ENCODE data around the gene CACNA1D. TPM values are rescaled to one million over a fixed set of nuclear protein-coding genes. Genes with fewer than 3 reads are reported as not detected.

The CACNA1D gene
- polyA plus RNA-seq, 4 donors = 5.7 to 14.3 (median 12.2) TPM

GRCh38 chr3:53800041-53800906 is 305.9 kb downstream of the CACNA1D start:
- DNase-seq (ENCODE audit: low read depth in 4 of 4, low spot score in 3 of 4) = no peak

DNA sequence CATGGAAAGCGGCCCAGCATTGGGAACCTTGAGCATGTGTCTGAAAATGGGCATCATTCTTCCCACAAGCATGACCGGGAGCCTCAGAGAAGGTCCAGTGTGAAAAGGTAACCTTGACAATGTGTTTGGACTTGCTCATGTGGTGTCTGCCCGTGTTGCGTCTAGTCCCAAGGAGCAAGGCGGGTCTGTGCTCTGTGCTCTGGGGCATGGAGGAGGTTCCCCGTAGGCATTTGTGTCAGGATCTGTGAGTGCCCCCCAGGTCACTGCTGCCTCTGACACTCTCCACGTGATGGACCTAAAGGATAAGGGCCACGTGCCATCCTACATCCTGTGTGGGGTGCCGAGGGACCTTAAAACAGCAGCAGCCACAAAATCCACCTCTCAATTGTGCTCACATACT is 306.9 kb downstream of the CACNA1D start:
- no peak for DNase-seq (ENCODE audit: low read depth in 4 of 4, low spot score in 3 of 4)

- DNase-seq (ENCODE audit: low read depth in 4 of 4, low spot score in 3 of 4) = no peak
Observed at GRCh38 chr3:53802256-53802880, 308.0 kb downstream of the CACNA1D start.

DNA sequence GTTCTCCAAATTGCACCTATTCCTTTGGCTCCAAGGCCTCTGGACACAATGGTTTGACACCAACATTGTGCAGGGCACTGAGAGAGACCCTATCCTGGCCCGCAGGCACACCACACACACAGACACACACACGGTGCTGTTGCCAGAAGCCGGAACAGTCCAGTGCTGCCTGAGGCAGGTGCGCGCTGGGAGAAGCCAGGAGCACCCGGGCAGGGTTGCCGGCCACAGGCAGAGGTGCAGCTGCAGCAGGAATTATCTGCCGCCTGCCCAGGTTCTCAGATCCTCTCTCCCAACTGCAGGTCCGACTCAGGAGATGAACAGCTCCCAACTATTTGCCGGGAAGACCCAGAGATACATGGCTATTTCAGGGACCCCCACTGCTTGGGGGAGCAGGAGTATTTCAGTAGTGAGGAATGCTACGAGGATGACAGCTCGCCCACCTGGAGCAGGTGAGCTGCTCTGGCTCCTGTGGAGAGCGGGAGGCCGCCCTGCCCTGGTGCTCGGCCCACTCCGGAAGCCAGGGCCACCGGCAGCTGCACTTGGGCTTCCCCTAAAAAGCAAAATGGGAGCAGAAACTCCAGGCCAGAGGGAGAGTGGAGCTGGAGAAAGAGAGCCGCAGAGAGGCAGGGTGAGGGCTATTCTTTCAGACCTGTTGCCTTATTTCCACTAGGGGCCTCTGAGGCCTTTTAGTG is 308.9 kb downstream of the CACNA1D start:
- DNase-seq (ENCODE audit: low read depth in 4 of 4, low spot score in 3 of 4) = no peak

DNA sequence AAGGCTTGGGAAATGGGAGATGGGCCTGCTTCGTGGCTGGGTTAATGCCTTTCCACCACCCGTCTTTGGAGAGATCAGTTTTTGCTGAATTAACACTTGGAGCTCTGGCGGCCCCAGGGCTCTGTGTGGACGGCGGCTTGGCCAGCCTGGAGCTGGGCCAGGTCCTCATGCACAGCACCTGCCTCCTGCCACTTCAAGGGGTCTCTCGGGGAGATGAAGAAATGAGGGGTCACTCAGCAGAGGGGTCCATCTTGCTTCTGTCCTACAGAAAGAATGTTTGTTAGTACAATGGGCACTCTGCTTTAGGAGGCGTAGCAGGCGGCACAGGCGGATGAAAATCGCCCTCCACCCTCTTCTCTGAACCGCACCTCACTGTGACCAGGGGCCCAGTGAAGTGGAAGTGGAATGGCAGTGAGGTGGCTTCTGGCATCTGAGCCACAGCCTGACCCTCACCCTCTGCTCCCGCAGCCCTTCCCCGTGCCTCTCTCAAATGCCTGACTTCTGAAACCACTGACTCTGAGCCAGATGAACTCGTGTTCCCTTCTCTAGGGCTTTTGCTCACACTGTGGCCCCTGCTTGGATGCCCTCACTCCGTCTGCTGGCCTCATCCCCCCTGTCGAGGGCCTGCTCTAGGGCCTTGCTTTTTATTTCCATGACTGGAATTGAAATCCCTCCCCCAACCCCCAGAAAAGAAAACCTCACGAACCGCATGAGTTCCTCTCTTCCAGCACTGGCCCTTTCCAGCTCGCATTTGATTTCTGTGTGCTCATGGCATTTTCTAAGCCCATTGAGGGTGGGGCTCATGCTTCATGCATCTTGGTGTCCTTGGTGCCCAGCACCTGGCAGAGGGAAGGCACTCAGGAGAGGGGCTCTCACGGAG is 309.6 kb downstream of the CACNA1D start:
- no peak for DNase-seq (ENCODE audit: low read depth in 4 of 4, low spot score in 3 of 4)

- DNase-seq (ENCODE audit: low read depth in 4 of 4, low spot score in 3 of 4) = no peak
Observed at GRCh38 chr3:53804697-53805462, 310.5 kb downstream of the CACNA1D start.

DNA sequence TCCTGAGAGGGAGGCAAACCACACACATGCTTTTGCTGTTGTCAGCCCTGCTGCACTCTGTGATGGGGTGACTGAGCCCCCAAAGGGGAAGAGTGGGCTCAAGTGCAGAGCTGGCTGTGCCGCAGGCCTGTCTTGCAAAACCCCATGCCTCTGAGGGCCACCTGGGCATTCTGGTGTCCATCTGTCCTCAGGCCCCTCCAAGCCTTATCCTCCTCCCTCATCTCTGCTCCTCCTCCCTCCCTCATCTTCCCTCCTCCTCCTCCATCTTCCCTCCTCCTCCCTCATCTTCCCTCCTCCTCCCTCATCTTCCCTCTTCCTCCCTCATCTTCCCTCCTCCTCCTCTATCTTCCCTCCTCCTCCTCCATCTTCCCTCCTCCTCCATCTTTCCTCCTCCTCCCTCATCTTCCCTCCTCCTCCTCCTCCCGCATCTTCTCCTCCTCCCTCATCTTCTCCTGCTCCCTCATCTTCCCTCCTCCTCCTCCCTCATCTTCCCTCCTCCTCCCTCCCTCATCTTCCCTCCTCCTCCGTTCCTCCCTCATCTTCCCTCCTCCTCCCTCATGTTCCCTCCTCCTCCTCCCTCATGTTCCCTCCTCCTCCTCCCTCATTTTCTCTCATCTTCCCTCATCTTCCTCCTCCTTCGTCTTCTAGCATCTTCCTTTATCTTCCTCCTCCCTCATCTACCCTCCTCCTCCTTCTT is 311.2 kb downstream of the CACNA1D start:
- DNase-seq (ENCODE audit: low read depth in 4 of 4, low spot score in 3 of 4) = no peak

DNA sequence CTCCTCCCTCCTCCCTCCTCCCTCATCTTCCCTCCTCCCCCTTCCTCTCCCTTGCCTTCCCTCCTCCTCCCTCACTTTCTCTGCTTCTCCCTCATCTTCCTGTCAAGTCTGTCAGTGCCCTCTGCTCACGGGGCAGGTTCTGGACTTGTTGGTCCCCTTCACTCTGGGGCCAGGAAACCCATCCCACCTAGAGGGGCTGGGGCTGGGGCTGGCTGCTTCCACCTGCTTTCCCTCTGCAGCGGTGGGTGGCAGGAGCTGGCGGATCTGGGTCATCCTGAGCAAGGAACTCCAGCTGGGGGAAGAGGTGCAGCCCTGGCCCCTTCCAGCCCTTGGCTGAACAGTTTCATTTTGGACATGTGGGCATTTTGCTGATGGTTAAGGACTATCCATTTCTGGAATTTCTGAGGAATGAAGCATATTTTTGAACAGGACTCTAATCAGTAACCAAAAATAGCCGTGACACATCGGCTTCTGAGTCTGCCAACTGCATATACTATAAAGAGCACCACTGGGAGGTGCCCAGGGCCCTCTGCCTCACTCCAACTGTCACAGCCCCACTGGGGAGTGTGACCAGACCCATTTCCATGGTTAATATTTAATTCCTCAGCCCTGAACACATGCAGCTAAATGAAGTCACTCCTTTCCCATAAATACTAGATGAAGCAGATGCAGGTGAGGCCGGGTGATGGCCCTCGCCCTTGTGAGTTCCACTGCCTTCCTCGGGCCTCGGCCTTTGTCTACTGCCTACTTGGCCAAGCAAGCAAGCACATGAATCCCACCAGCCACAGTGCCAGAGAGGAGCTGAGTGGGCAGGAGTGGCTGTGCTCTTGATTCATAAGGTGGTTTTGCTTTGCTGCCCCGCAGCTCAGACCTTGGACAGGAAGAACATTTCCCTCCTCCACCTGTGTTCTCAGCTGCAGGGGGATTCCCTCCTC is 312.0 kb downstream of the CACNA1D start:
- peak in 3 of 4 donors; percentile 19 to 41 (median 27) for DNase-seq (ENCODE audit: low read depth in 4 of 4, low spot score in 3 of 4)

DNA sequence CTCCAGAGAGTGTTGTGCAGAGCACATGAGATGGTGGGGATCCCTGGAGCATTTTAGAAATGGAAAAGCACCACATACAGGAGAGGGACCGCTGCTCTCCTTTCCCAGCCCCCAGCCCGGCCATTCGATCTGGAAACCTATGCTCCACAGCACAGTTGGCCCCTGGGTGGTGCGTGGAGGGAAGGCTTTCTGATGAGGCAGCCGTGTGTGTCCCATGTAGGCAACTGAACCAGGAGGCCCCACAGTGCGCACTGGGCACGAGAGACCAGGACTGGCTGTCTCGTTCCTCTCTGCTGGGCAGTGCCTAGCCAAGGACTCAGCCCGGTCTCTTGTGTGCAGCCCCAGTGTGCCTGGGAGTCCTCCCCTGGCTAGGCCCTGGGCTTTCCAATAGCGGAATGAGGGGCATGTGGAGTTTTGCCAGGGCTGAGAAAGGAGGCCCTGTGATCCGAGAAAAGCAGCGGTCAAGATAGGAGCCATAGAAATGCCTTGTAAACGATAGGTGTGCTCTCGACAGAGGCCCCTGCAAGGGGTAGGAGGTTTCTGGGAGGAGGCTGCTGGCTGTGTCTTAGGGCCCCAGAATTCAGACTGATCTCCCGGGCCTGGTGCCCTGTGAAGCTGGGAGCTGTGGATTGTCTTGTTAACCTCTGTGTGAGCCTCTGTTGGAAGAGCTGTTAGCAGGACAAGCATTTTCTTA is 312.9 kb downstream of the CACNA1D start:
- no peak for DNase-seq (ENCODE audit: low read depth in 4 of 4, low spot score in 3 of 4)

GRCh38 chr3:53808496-53808895 is 314.1 kb downstream of the CACNA1D start:
- no peak for DNase-seq (ENCODE audit: low read depth in 4 of 4, low spot score in 3 of 4)

- no peak for DNase-seq (ENCODE audit: low read depth in 4 of 4, low spot score in 3 of 4)
Observed at GRCh38 chr3:53809267-53809666, 314.9 kb downstream of the CACNA1D start.

DNA sequence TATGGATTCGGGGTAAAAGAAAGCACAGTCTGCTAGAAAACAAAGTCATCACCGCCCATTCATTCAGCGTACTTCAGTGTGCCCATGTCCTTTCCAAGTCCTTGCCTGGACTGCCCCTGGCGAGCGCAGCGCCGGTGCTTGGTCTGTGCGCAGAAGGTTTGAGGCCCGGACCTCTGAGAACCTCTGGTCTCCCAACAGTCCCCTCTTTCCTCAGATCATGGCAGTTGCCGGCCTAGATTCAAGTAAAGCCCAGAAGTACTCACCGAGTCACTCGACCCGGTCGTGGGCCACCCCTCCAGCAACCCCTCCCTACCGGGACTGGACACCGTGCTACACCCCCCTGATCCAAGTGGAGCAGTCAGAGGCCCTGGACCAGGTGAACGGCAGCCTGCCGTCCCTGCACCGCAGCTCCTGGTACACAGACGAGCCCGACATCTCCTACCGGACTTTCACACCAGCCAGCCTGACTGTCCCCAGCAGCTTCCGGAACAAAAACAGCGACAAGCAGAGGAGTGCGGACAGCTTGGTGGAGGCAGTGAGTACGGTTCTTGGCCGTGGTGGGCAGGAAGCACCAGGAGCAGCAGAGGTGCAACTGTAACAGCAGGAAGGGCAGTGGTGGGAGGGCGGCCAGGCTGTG is 315.5 kb downstream of the CACNA1D start:
- DNase-seq (ENCODE audit: low read depth in 4 of 4, low spot score in 3 of 4) = no peak

- DNase-seq (ENCODE audit: low read depth in 4 of 4, low spot score in 3 of 4) = no peak
Observed at GRCh38 chr3:53811143-53811927, 316.9 kb downstream of the CACNA1D start.

- no peak for DNase-seq (ENCODE audit: low read depth in 4 of 4, low spot score in 3 of 4)
Observed at GRCh38 chr3:53812434-53812833, 318.0 kb downstream of the CACNA1D start.

DNA sequence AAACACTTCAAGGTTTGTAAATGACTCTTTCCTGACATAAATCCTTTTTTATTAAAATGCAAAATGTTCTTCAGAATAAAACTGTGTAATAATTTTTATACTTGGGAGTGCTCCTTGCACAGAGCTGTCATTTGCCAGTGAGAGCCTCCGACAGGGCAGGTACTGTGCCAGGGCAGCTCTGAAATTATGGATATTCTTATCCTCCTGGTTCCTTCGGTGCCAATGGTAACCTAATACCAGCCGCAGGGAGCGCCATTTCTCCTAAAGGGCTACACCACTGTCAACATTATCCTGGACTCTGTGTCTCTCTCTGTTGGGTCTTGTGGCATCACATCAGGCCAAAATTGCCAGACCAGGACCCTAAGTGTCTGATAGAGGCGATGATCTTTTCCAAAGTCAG is 318.8 kb downstream of the CACNA1D start:
- DNase-seq (ENCODE audit: low read depth in 4 of 4, low spot score in 3 of 4) = no peak

- DNase-seq (ENCODE audit: low read depth in 4 of 4, low spot score in 3 of 4) = no peak
Observed at GRCh38 chr3:53813876-53814275, 319.5 kb downstream of the CACNA1D start.

All from left renal pelvis (tissue), 4 donors.